Progenitor cell of endocrine pancreas (in vitro differentiated cells): ENCODE measurements around the gene POLK. TPM values are rescaled to one million over a fixed set of nuclear protein-coding genes. Genes with fewer than 3 reads are reported as not detected.
"Not testable (repeated sequence)": the region's sequence is repeated elsewhere in the genome, so short reads cannot be mapped to it uniquely, and the experiment has no call there.

Experiments
- DNase-seq: peaks from one replicate; pipeline ENCODE4 v3.0.0; 2021; ENCODE audit warnings: low spot score; ENCODE audit not compliant: unreplicated experiment
- H3K27ac Mint-ChIP-seq: 2 replicates; pipeline ENCODE4 v1.8.0; 2021; ENCODE audit warnings: mild to moderate bottlenecking, moderate library complexity, mixed read lengths
- H3K27me3 Mint-ChIP-seq: 2 replicates; pipeline ENCODE4 v1.8.0; 2021; ENCODE audit warnings: mixed read lengths
- H3K36me3 Mint-ChIP-seq: 2 replicates; pipeline ENCODE4 v1.8.0; 2022; ENCODE audit warnings: mixed read lengths; ENCODE audit not compliant: insufficient read depth
- H3K4me1 Mint-ChIP-seq: 2 replicates; pipeline ENCODE4 v1.8.0; 2021; ENCODE audit warnings: low read depth, mixed read lengths
- H3K4me3 Mint-ChIP-seq: 2 replicates; pipeline ENCODE4 v1.8.0; 2021; ENCODE audit warnings: low read depth, mild to moderate bottlenecking, moderate library complexity, mixed read lengths
- H3K9me3 Mint-ChIP-seq: 2 replicates; pipeline ENCODE4 v1.8.0; 2021; ENCODE audit warnings: low read depth, mixed read lengths
- CTCF ChIP-seq: fragments of 200-600 bp; sonication (generic); IDR thresholded peaks from one replicate; pipeline ENCODE4 v1.5.0; 2021; ENCODE audit warnings: antibody characterized with exemption, mild to moderate bottlenecking; ENCODE audit not compliant: unreplicated experiment
- total RNA-seq: library from RNA; stranded (reverse); gene quantifications from 2 replicates; pipeline ENCODE4 v1.2.1, GENCODE V29; 2021

The POLK gene
- total RNA-seq, 1 donor from 2014 or later, result 20.2 TPM

GRCh38 chr5:75525344-75525743 lies 13.7 kb downstream of the POLK start:
- peaks cover 14% of the 10 kb centered on the region for H3K36me3 Mint-ChIP-seq
- no peak overlapping the region for H3K27ac Mint-ChIP-seq
- peaks cover 14% of the 10 kb centered on the region for H3K9me3 Mint-ChIP-seq
- DNase-seq, result no peak
- no peak overlapping the region for H3K4me3 Mint-ChIP-seq
- no peak for TF ChIP-seq CTCF
- H3K4me1 Mint-ChIP-seq, result peaks cover 7% of the 10 kb centered on the region
- H3K27me3 Mint-ChIP-seq, result no peaks in the 10 kb centered on the region

- Mint-ChIP-seq H3K4me1 (peaks cover 7% of the 10 kb centered on the region), H3K36me3 (peaks cover 9% of the 10 kb centered on the region), H3K27me3 (no peaks in the 10 kb centered on the region), H3K9me3 (peaks cover 10% of the 10 kb centered on the region), H3K27ac (no peak overlapping the region), H3K4me3 (no peak overlapping the region)
- no peak for TF ChIP-seq CTCF
- no peak for DNase-seq
Observed at GRCh38 chr5:75526070-75526469, 14.4 kb downstream of the POLK start.

GRCh38 chr5:75529185-75529584 lies 17.5 kb downstream of the POLK start:
- Mint-ChIP-seq H3K36me3 (peaks cover 12% of the 10 kb centered on the region), H3K9me3 (peaks cover 12% of the 10 kb centered on the region), H3K27ac (no peak overlapping the region), H3K27me3 (no peaks in the 10 kb centered on the region), H3K4me1 (peaks cover 2% of the 10 kb centered on the region), H3K4me3 (no peak overlapping the region)
- TF ChIP-seq CTCF, result no peak
- DNase-seq, result no peak

GRCh38 chr5:75532190-75532589 lies 20.5 kb downstream of the POLK start:
- Mint-ChIP-seq H3K9me3 (peaks cover 21% of the 10 kb centered on the region), H3K4me3 (no peak overlapping the region), H3K36me3 (peaks cover 23% of the 10 kb centered on the region), H3K27ac (no peak overlapping the region), H3K4me1 (peaks cover 2% of the 10 kb centered on the region), H3K27me3 (no peaks in the 10 kb centered on the region)
- DNase-seq, result no peak
- TF ChIP-seq CTCF, result no peak

- not testable (repeated sequence) for H3K4me3 Mint-ChIP-seq, H3K27me3 Mint-ChIP-seq
- peaks cover 23% of the 10 kb centered on the region for H3K36me3 Mint-ChIP-seq
Observed at GRCh38 chr5:75533716-75534115, 22.0 kb downstream of the POLK start.

GRCh38 chr5:75534734-75535133 lies 23.0 kb downstream of the POLK start:
- H3K27me3 Mint-ChIP-seq, result no peaks in the 10 kb centered on the region
- H3K4me3 Mint-ChIP-seq, result no peak overlapping the region
- H3K36me3 Mint-ChIP-seq, result peaks cover 23% of the 10 kb centered on the region
- no peaks in the 10 kb centered on the region for H3K4me1 Mint-ChIP-seq
- TF ChIP-seq CTCF, result no peak
- no peak overlapping the region for H3K27ac Mint-ChIP-seq
- no peak for DNase-seq
- peaks cover 21% of the 10 kb centered on the region for H3K9me3 Mint-ChIP-seq

More at GRCh38 chr5:75533716-75534115, 22.0 kb downstream of the POLK start:
- H3K9me3 Mint-ChIP-seq, result peaks cover 21% of the 10 kb centered on the region
- DNase-seq, H3K4me1 Mint-ChIP-seq, H3K27ac Mint-ChIP-seq: not testable (repeated sequence)
